ENCODE results near the gene ABCA7.

GRCh38 chr19:1047696-1048147 lies 7.8 kb downstream of the ABCA7 start:
- TF ChIP-seq POLR2A (IDR thresholded peaks at IDR 0.05) (no peak), CTCF (IDR thresholded peaks at IDR 0.05) (no peak)
